ENCODE measurements around the gene FHIT.

DNA sequence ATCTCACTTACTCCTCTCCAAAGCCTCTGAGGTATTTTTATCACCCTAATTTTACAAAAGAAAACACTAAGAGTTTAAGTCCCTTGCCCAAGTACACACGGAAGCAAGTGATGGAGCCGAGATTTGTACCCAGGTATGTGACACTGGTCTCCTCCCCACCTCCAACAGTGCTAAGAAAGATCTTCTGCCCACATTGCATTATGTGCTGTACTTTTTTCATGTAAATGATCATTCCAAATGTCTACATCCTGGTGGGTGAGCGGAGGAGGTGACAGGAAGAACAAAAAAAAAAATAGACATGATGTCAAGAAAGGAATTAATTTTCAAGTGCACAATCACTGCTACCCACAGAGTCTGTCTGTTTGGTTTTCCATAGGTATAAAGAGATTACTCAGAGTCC is 694.1 kb downstream of the FHIT start:
- TF ChIP-seq POLR2A (IDR thresholded peaks at IDR 0.05): no peak
- TF ChIP-seq, protein P1, sequence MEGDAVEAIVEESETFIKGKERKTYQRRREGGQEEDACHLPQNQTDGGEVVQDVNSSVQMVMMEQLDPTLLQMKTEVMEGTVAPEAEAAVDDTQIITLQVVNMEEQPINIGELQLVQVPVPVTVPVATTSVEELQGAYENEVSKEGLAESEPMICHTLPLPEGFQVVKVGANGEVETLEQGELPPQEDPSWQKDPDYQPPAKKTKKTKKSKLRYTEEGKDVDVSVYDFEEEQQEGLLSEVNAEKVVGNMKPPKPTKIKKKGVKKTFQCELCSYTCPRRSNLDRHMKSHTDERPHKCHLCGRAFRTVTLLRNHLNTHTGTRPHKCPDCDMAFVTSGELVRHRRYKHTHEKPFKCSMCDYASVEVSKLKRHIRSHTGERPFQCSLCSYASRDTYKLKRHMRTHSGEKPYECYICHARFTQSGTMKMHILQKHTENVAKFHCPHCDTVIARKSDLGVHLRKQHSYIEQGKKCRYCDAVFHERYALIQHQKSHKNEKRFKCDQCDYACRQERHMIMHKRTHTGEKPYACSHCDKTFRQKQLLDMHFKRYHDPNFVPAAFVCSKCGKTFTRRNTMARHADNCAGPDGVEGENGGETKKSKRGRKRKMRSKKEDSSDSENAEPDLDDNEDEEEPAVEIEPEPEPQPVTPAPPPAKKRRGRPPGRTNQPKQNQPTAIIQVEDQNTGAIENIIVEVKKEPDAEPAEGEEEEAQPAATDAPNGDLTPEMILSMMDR (IDR thresholded peaks at IDR 0.05): no peak
- no peak for TF ChIP-seq EP300 (IDR thresholded peaks at IDR 0.05)
